Measurements from ENCODE around the gene LIMCH1. TPM values are rescaled to one million over a fixed set of nuclear protein-coding genes. Genes with fewer than 3 reads are reported as not detected.

The LIMCH1 gene
- total and polyA plus RNA-seq, 2 of the 8 experiments (the other 6 are each of a cell fraction or from before 2014, with no cell fraction given): 2.7 to 3.0 TPM

DNA sequence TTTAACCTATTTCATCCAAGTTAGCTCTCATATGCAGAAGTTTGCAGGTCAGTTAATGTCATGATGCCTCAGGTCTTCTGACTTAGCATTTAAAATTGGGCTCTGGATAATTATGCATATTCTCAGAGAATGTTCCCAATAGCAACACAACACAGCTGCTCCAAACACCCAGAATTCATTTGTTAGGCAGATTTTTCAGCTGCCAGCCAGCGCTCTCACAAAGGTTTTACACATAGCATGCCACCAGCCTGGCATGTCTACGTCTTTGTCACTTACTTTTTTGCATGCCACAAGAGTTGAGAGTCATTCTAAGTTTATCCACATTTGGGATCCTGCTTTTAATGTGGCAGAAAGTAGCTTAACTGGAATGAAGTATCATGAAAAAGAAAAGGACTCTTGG, 84.8 kb downstream of the LIMCH1 start:
- no peak overlapping the region for H2AFZ ChIP-seq (ENCODE audit: low read length)
- H3K23me2 ChIP-seq (ENCODE audit: low read depth, low read length): no peaks in the 10 kb centered on the region
- H3K18ac ChIP-seq (ENCODE audit: extremely low read depth, low read length): no peak overlapping the region
- no peak overlapping the region for H2AK5ac ChIP-seq (ENCODE audit: low read depth, low read length)
- no peak overlapping the region for H4K91ac ChIP-seq (replicated peaks; ENCODE audit: insufficient read length, low read length)
- ChIA-PET POLR2A (ENCODE audit: partially characterized antibody) (interaction anchor here (2.0 kb wide), 1 partner anchor 11 kb away, joined by 6 read pairs; no protein-coding TSS in a partner anchor), CTCF (ENCODE audit: partially characterized antibody) (interaction anchor here (1.3 to 4.4 kb wide), 3 partner anchors 13 to 39 kb away, joined by 3 to 19 read pairs (median 12); no protein-coding TSS in a partner anchor)
- no peaks in the 10 kb centered on the region for H3K79me2 ChIP-seq (ENCODE audit: control insufficient read depth in 1 of 2, insufficient read depth in 2 of 2, low read length in 2 of 2)
- H4K20me1 ChIP-seq (replicated peaks in 1 of 2; ENCODE audit: control insufficient read depth in 1 of 2, insufficient read depth in 2 of 2, low read length in 2 of 2): no peaks in the 10 kb centered on the region
- no peaks in the 10 kb centered on the region for H3K36me3 ChIP-seq (ENCODE audit: control insufficient read depth in 2 of 4, insufficient read depth in 4 of 4, low read length in 3 of 4)
- H3K9me3 ChIP-seq (ENCODE audit: insufficient read depth in 2 of 2, low read depth in 1 of 2, low read length in 1 of 2): no peaks in the 10 kb centered on the region
- no peak overlapping the region for H4K8ac ChIP-seq (ENCODE audit: extremely low read depth, insufficient read depth, low read length)
- no peak overlapping the region for H2BK20ac ChIP-seq (ENCODE audit: low read length)
- H3K79me1 ChIP-seq (ENCODE audit: low read depth, low read length): no peaks in the 10 kb centered on the region
- H3K9ac ChIP-seq (replicated peaks in 1 of 4; ENCODE audit: extremely low read depth in 1 of 4, low read depth in 3 of 4, low read length in 3 of 4): no peak overlapping the region
- no peaks in the 10 kb centered on the region for H3K27me3 ChIP-seq (replicated peaks in 1 of 4; ENCODE audit: control insufficient read depth in 3 of 4, extremely low read depth in 1 of 4, insufficient read depth in 3 of 4, low read length in 3 of 4)
- no peak overlapping the region for H3K23ac ChIP-seq (ENCODE audit: insufficient read length)
- H3K4me1 ChIP-seq (replicated peaks in 1 of 4; ENCODE audit: control insufficient read depth in 3 of 4, insufficient read depth in 4 of 4, low read length in 3 of 4): peaks cover 7 to 17% (median 14%) of the 10 kb centered on the region in 4 experiments
- no peak overlapping the region for H2BK5ac ChIP-seq (ENCODE audit: low read depth, low read length)
- peak in 1 of 2 experiments; percentile 49; a peak in 1 of 3 replicates for TF ChIP-seq EP300 (IDR thresholded peaks at IDR 0.05; ENCODE audit: borderline replicate concordance in 1 of 2, low read depth in 2 of 2, low read length in 2 of 2)
- TF ChIP-seq POU5F1 (IDR thresholded peaks at IDR 0.05; ENCODE audit: low read depth, low read length): 0 out of 2 replicates have a peak, but pooled peaks have one; percentile 22
- TF ChIP-seq TEAD4 (IDR thresholded peaks at IDR 0.05; ENCODE audit: low read depth, low read length): 0 out of 2 replicates have a peak, but pooled peaks have one; percentile 29
- TF ChIP-seq SAP30 (IDR thresholded peaks at IDR 0.05; ENCODE audit: insufficient read depth, insufficient replicate concordance, low read length): no peak
- TF ChIP-seq NANOG (IDR thresholded peaks at IDR 0.05; ENCODE audit: insufficient read depth, low read depth, low read length, poor library complexity, severe bottlenecking): no peak
- H3K4ac ChIP-seq (replicated peaks; ENCODE audit: insufficient read length, low read depth, low read length): no peak overlapping the region
- DNase-seq (ENCODE audit: low read depth in 1 of 2, low spot score in 2 of 2) (no peak), FAIRE-seq (no peak)
- no peak overlapping the region for H3K56ac ChIP-seq (replicated peaks; ENCODE audit: insufficient read length, low read depth, low read length)
- no peak overlapping the region for H2BK12ac ChIP-seq (ENCODE audit: low read depth, low read length)
- no peak overlapping the region for H2BK120ac ChIP-seq (replicated peaks; ENCODE audit: low read depth, low read length)
- no peak overlapping the region for H3K4me2 ChIP-seq (ENCODE audit: insufficient read depth in 1 of 2, low read depth in 2 of 2, low read length in 2 of 2)
- no peak overlapping the region for H3K27ac ChIP-seq (ENCODE audit: low read depth, low read length)
- H3K14ac ChIP-seq (ENCODE audit: insufficient read length): no peak overlapping the region
- H2BK15ac ChIP-seq (ENCODE audit: low read length): no peak overlapping the region
- 58% methylated on average over 2 of the region's 2 CpGs; no CpG with 5 or more reads in 1 of the 2 experiments for WGBS, 2 experiments (ENCODE audit: extremely low coverage in 1 of 2, insufficient coverage in 1 of 2, insufficient read length in 1 of 2, insufficient replicate concordance in 2 of 2, low coverage in 1 of 2, low lambda C conversion rate in 2 of 2, missing lambda C conversion rate in 1 of 2)
- H4K5ac ChIP-seq (ENCODE audit: insufficient read length, low read depth, low read length): no peak overlapping the region
- H3K4me3 ChIP-seq (ENCODE audit: extremely low read depth in 1 of 4, insufficient read depth in 2 of 4, low read depth in 3 of 4, low read length in 4 of 4): no peak overlapping the region
